HepG2 (cell line): ENCODE results near the gene TFF1. TPM values are rescaled to one million over a fixed set of nuclear protein-coding genes. Genes with fewer than 3 reads are reported as not detected.

Experiments
- ATF7 ChIP-seq, 2 experiments: fragments of 450-650 bp in 1 of 2; sonication (generic) in 1 of 2; formaldehyde crosslinking in 1 of 2; IDR thresholded peaks; 2 replicates each; pipeline versions ENCODE4 v1.4.0 to v1.6.1; 2016 to 2020; ENCODE audit warnings: antibody characterized with exemption in 1 of 2, mild to moderate bottlenecking in 1 of 2, missing genetic modification reagents in 1 of 2
- BCL6 ChIP-seq: IDR thresholded peaks from 2 replicates; pipeline ENCODE4 v1.6.1; 2016; ENCODE audit warnings: missing genetic modification reagents, missing compliant biosample characterization
- FOSL2 ChIP-seq: sonication (generic); formaldehyde crosslinking; IDR thresholded peaks from 2 replicates; pipeline ENCODE4 v1.4.0; 2020; ENCODE audit warnings: missing genetic modification reagents
- FOXA3 ChIP-seq: IDR thresholded peaks from 2 replicates; pipeline ENCODE4 v1.6.1; 2016; ENCODE audit warnings: missing genetic modification reagents, missing compliant biosample characterization
- HNF4G ChIP-seq, 2 experiments: sonication (generic) in 1 of 2; formaldehyde crosslinking in 1 of 2; IDR thresholded peaks; 2 replicates each; pipeline versions ENCODE4 v1.4.0 to v1.6.1; 2011 to 2020; ENCODE audit warnings: borderline replicate concordance in 2 of 2, low read depth in 2 of 2, mild to moderate bottlenecking in 2 of 2, low read length in 1 of 2, missing genetic modification reagents in 1 of 2, moderate library complexity in 1 of 2
- KDM3A ChIP-seq: IDR thresholded peaks from 2 replicates; pipeline ENCODE4 v1.6.1; 2018; ENCODE audit warnings: low read depth, missing compliant biosample characterization
- MLLT10 ChIP-seq: sonication (generic); formaldehyde crosslinking; IDR thresholded peaks from 2 replicates; pipeline ENCODE4 v1.4.0; 2020; ENCODE audit warnings: missing genetic modification reagents
- MXD3 ChIP-seq: IDR thresholded peaks from 2 replicates; pipeline ENCODE4 v1.6.1; 2016; ENCODE audit warnings: mild to moderate bottlenecking, missing biosample characterization, missing genetic modification reagents
- NFKBIZ ChIP-seq: IDR thresholded peaks from 2 replicates; pipeline ENCODE4 v1.6.1; 2018; ENCODE audit warnings: missing genetic modification reagents, missing compliant biosample characterization
- PPARG ChIP-seq: conservative IDR thresholded peaks from 2 replicates; pipeline ENCODE4 v1.6.1; 2016; ENCODE audit warnings: missing biosample characterization, missing genetic modification reagents
- REPIN1 ChIP-seq: sonication (generic); formaldehyde crosslinking; IDR thresholded peaks from 2 replicates; pipeline ENCODE4 v1.8.0; 2022; ENCODE audit warnings: missing genetic modification reagents, low read depth, mild to moderate bottlenecking, borderline replicate concordance
- SIN3A ChIP-seq: IDR thresholded peaks from 2 replicates; pipeline ENCODE4 v1.6.1; 2011; ENCODE audit warnings: low read depth, mild to moderate bottlenecking, control low read depth, low read length, borderline replicate concordance
- SRY ChIP-seq: sonication (generic); formaldehyde crosslinking; IDR thresholded peaks from 2 replicates; pipeline ENCODE4 v1.8.0; 2022; ENCODE audit warnings: mild to moderate bottlenecking, missing genetic modification reagents
- TBX2 ChIP-seq: sonication (generic); formaldehyde crosslinking; IDR thresholded peaks from 2 replicates; pipeline ENCODE4 v1.5.0; 2020; ENCODE audit warnings: missing genetic modification reagents, mild to moderate bottlenecking, borderline replicate concordance
- WIZ ChIP-seq: sonication (generic); formaldehyde crosslinking; IDR thresholded peaks from 2 replicates; pipeline ENCODE4 v1.5.1; 2020; ENCODE audit warnings: mild to moderate bottlenecking, missing genetic modification reagents
- ZBTB14 ChIP-seq: sonication (generic); formaldehyde crosslinking; IDR thresholded peaks from 2 replicates; pipeline ENCODE4 v1.4.0; 2020; ENCODE audit warnings: missing genetic modification reagents
- ZC3H4 ChIP-seq: sonication (generic); formaldehyde crosslinking; IDR thresholded peaks from 2 replicates; pipeline ENCODE4 v1.4.0; 2020; ENCODE audit warnings: missing genetic modification reagents, borderline replicate concordance
- ZFP91 ChIP-seq: sonication (generic); formaldehyde crosslinking; IDR thresholded peaks from 2 replicates; pipeline ENCODE4 v1.9.0; 2022; ENCODE audit warnings: missing genetic modification reagents, mild to moderate bottlenecking, borderline replicate concordance
- ZKSCAN8 ChIP-seq: IDR thresholded peaks from 2 replicates; pipeline ENCODE4 v1.6.1; 2016; ENCODE audit warnings: borderline replicate concordance, missing genetic modification reagents, missing compliant biosample characterization
- ZNF292 ChIP-seq: sonication (generic); formaldehyde crosslinking; IDR thresholded peaks from 2 replicates; pipeline ENCODE4 v1.8.1; 2022; ENCODE audit warnings: mild to moderate bottlenecking, low read depth, missing genetic modification reagents, borderline replicate concordance
- ZNF501 ChIP-seq: sonication (generic); formaldehyde crosslinking; IDR thresholded peaks from 2 replicates; pipeline ENCODE4 v1.5.1; 2020; ENCODE audit warnings: mild to moderate bottlenecking, moderate library complexity, missing genetic modification reagents
- ZNF570 ChIP-seq: sonication (generic); formaldehyde crosslinking; IDR thresholded peaks from 2 replicates; pipeline ENCODE4 v1.4.0; 2020; ENCODE audit warnings: mild to moderate bottlenecking, missing genetic modification reagents, borderline replicate concordance
- ZNF83 ChIP-seq: sonication (generic); formaldehyde crosslinking; IDR thresholded peaks from 2 replicates; pipeline ENCODE4 v1.4.0; 2020; ENCODE audit warnings: missing genetic modification reagents, mild to moderate bottlenecking, borderline replicate concordance
- ZSCAN30 ChIP-seq: sonication (generic); formaldehyde crosslinking; IDR thresholded peaks from 2 replicates; pipeline ENCODE4 v1.5.0; 2020; ENCODE audit warnings: mild to moderate bottlenecking, missing genetic modification reagents
- ZXDC ChIP-seq: sonication (generic); formaldehyde crosslinking; IDR thresholded peaks from 2 replicates; pipeline ENCODE4 v1.5.0; 2020; ENCODE audit warnings: mild to moderate bottlenecking, missing genetic modification reagents
- polyA plus RNA-seq, 8 experiments: library from polyadenylated mRNA; depleted of rRNA in 3 of 8; stranded (reverse) in 7 of 8; unstranded in 1 of 8; fragments of >200 nt; fragmentation: Illumina TruSeq in 4 of 8; extraction: Trizol in 4 of 8; gene quantifications; 2 replicates each; pipeline versions ENCODE4 v1.2.1 to v1.2.3, GENCODE V29; 2011 to 2016; ENCODE audit warnings: low read depth in 4 of 8, missing spikeins in 1 of 8, mixed read lengths in 1 of 8; ENCODE audit not compliant: insufficient read depth in 1 of 8
- total RNA-seq, 5 experiments: library from RNA; depleted of rRNA; stranded (reverse); fragments of >200 nt; fragmentation: Illumina TruSeq; extraction: Trizol; gene quantifications; 2 replicates each; pipeline ENCODE4 v1.2.3, GENCODE V29; 2016; ENCODE audit warnings: low read depth in 1 of 5

Gene TFF1
- total and polyA plus RNA-seq, 2 of the 13 experiments (the other 11 are each of a cell fraction or from before 2014, with no cell fraction given), result 0.24 to 19.4 TPM

GRCh38 chr21:42315296-42315891 lies 50.9 kb downstream of the TFF1 start, which contains the start of gene TFF3 (continued):
- TF ChIP-seq REPIN1 (CRISPR knock-in tag) (no peak), NFKBIZ (CRISPR knock-in tag) (no peak), ZXDC (CRISPR knock-in tag) (no peak), WIZ (no peak), ZSCAN30 (no peak), TBX2 (CRISPR knock-in tag) (peak; percentile 61), SIN3A (no peak), ZNF83 (CRISPR knock-in tag) (no peak; the same call in 1 of the 2 replicates), PPARG (CRISPR knock-in tag) (no peak), KDM3A (no peak), SRY (CRISPR knock-in tag) (no peak), FOSL2 (CRISPR knock-in tag) (no peak; the same call in 1 of the 2 replicates), ZNF292 (CRISPR knock-in tag) (peak; percentile 98), HNF4G (IDR thresholded peaks at IDR 0.05; ENCODE audit: borderline replicate concordance, low read depth, low read length) (0 out of 2 replicates have a peak, but pooled peaks have one; percentile 24), HNF4G (CRISPR knock-in tag; IDR thresholded peaks at IDR 0.05; ENCODE audit: borderline replicate concordance, low read depth) (peak; percentile 37; the same call in 1 of the 2 replicates), ZNF570 (CRISPR knock-in tag) (no peak), FOXA3 (CRISPR knock-in tag) (peak; percentile 91), ZKSCAN8 (CRISPR knock-in tag) (no peak), ZNF501 (CRISPR knock-in tag) (no peak), MXD3 (CRISPR knock-in tag) (no peak), ATF7 (IDR thresholded peaks at IDR 0.05) (no peak), ATF7 (CRISPR knock-in tag; IDR thresholded peaks at IDR 0.05) (no peak), ZFP91 (CRISPR knock-in tag) (peak; percentile 31; the same call in 1 of the 2 replicates), ZBTB14 (CRISPR knock-in tag) (no peak), ZC3H4 (no peak), BCL6 (0 out of 2 replicates have a peak, but pooled peaks have one; percentile 29), MLLT10 (CRISPR knock-in tag) (no peak)
